ENCODE results near the gene FBXO30. TPM values are rescaled to one million over a fixed set of nuclear protein-coding genes. Genes with fewer than 3 reads are reported as not detected.

FBXO30 gene
- total and polyA plus RNA-seq, 9 of the 15 experiments (the other 6 are each of a cell fraction or from before 2014, with no cell fraction given): 3.6 to 12.8 (median 7.1) TPM

DNA sequence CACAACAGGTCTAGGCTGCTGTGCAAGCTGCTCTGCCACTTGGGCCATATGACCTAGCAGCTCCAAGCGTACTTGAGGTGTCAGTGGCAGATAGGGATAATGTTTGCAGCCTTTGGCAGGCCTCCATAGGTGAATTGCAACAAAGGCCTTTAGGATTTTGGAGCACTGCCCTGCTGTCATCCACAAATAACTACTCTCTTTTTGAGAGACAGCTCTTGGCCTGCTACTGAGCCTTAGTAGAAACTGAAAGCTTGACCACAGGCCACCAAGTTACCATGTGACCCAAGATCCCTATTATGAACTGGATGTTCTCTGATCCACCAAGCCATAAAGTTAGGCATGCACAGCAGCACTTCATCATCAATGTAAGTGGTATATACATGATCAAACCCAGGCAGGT lies 29.9 kb downstream of the FBXO30 start (continued):
- TF ChIP-seq RFX1 (IDR thresholded peaks at IDR 0.05) (no peak), ATF4 (CRISPR knock-in tag; IDR thresholded peaks at IDR 0.05) (no peak)

GRCh38 chr6:145783796-145784195 lies 30.8 kb downstream of the FBXO30 start:
- ChIA-PET POLR2A (interaction anchor here (1.3 to 1.8 kb wide), 2 partner anchors 11 to 14 kb away, joined by 5 to 8 read pairs; no protein-coding TSS in a partner anchor), CTCF (ENCODE audit: low intra/inter-chr PET ratio) (no interaction called here)
- H3K4me2 ChIP-seq (ENCODE audit: insufficient read depth, low read length): no peak overlapping the region
- peaks cover 6 to 12% of the 10 kb centered on the region in 2 experiments; a peak in 3 of 5 replicates for H3K4me1 ChIP-seq (replicated peaks in 1 of 2; ENCODE audit: control insufficient read depth in 2 of 2, insufficient read depth in 2 of 2, low read length in 2 of 2)
- ATAC-seq (no peak), DNase-seq (ENCODE audit: extremely low read depth in 1 of 4, low spot score in 3 of 4) (no peak), FAIRE-seq (no peak)
- H3K27me3 ChIP-seq (ENCODE audit: control insufficient read depth in 2 of 2, insufficient read depth in 2 of 2, low read length in 2 of 2): no peaks in the 10 kb centered on the region
- no peaks in the 10 kb centered on the region for H3K79me2 ChIP-seq (ENCODE audit: control insufficient read depth, insufficient read depth, low read length)
- intact Hi-C loops (cut with micrococcal nuclease): loop anchor here (2.0 kb wide), 1 partner anchor 31 kb away; the partner anchor contains the start of gene FBXO30
- no peaks in the 10 kb centered on the region for H3K9me3 ChIP-seq (replicated peaks; ENCODE audit: control insufficient read depth, insufficient read depth, low read depth, low read length)
- no peaks in the 10 kb centered on the region for H3K9me1 ChIP-seq (ENCODE audit: control insufficient read depth, insufficient read depth, low read length)
- no peak overlapping the region for H3K4me3 ChIP-seq
- no peaks in the 10 kb centered on the region for H3K36me3 ChIP-seq (ENCODE audit: control insufficient read depth, insufficient read depth, low read length)
- in situ Hi-C loops (cut with MboI): no loop called here
- H2AFZ ChIP-seq (ENCODE audit: low read depth, low read length): no peak overlapping the region
- no peak overlapping the region for H3K27ac ChIP-seq (ENCODE audit: extremely low read depth, low read depth, low read length)
- H4K20me1 ChIP-seq (replicated peaks; ENCODE audit: control insufficient read depth, insufficient read depth, low read length): no peaks in the 10 kb centered on the region
- BruUV-seq (replicated peaks): no TSS peak
- H3K9ac ChIP-seq (ENCODE audit: insufficient read depth in 1 of 2, low read depth in 2 of 2, low read length in 2 of 2): no peak overlapping the region
- TF ChIP-seq E2F3 (CRISPR knock-in tag; IDR thresholded peaks at IDR 0.05): no peak
- WGBS (ENCODE audit: insufficient coverage, low coverage, missing lambda C conversion rate): 70% methylated on average over 5 of the region's 5 CpGs

DNA sequence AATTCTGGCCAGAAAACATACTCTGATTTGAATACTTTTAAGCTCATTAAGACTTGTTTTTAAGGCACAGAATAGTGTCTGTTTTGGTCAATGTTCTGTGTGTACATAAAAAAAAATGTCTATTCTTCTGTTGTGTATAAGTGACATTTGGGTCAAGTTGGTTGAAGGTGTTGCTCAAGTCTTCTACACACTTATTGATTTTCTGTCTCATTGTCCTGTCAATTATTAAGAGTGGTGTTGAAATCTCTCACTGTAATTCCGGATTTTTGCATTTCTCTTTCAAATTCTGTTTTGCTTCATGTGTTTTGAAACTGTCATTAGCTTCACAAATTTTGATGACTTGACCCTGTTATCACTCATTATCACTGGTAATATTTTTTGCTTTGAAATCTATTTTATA lies 41.7 kb downstream of the FBXO30 start:
- Histone ChIP-seq H3K9me1 (ENCODE audit: control insufficient read depth, insufficient read depth, low read length) (no peaks in the 10 kb centered on the region), H2AFZ (ENCODE audit: low read depth, low read length) (no peak overlapping the region), H3K27me3 (ENCODE audit: control insufficient read depth in 2 of 2, insufficient read depth in 2 of 2, low read length in 2 of 2) (no peaks in the 10 kb centered on the region), H3K9me3 (replicated peaks; ENCODE audit: control insufficient read depth, insufficient read depth, low read depth, low read length) (no peaks in the 10 kb centered on the region), H3K4me2 (ENCODE audit: insufficient read depth, low read length) (no peak overlapping the region), H3K4me1 (replicated peaks in 1 of 2; ENCODE audit: control insufficient read depth in 2 of 2, insufficient read depth in 2 of 2, low read length in 2 of 2) (no peaks in the 10 kb centered on the region), H4K20me1 (replicated peaks; ENCODE audit: control insufficient read depth, insufficient read depth, low read length) (no peaks in the 10 kb centered on the region), H3K9ac (ENCODE audit: insufficient read depth in 1 of 2, low read depth in 2 of 2, low read length in 2 of 2) (no peak overlapping the region), H3K27ac (ENCODE audit: extremely low read depth, low read depth, low read length) (no peak overlapping the region), H3K4me3 (no peak overlapping the region), H3K79me2 (ENCODE audit: control insufficient read depth, insufficient read depth, low read length) (no peaks in the 10 kb centered on the region), H3K36me3 (ENCODE audit: control insufficient read depth, insufficient read depth, low read length) (no peaks in the 10 kb centered on the region)
- BruUV-seq (replicated peaks): no TSS peak
- 11% methylated on average over 1 of the region's 1 CpG for WGBS (ENCODE audit: insufficient coverage, low coverage, missing lambda C conversion rate)
- FAIRE-seq: no peak
- intact Hi-C loops (cut with micrococcal nuclease) (no loop called here), in situ Hi-C loops (cut with MboI) (no loop called here)
- no peak for ATAC-seq
- ChIA-PET POLR2A (interaction anchor here (0.6 to 2.2 kb wide), 3 partner anchors 12 to 1622 kb away, joined by 3 to 8 read pairs (median 4); partner anchors contain the start of genes FBXO30 and STX11), CTCF (ENCODE audit: low intra/inter-chr PET ratio) (no interaction called here)
- DNase-seq (ENCODE audit: extremely low read depth in 1 of 4, low spot score in 3 of 4): no peak
- TF ChIP-seq ZBTB33 (CRISPR knock-in tag; IDR thresholded peaks at IDR 0.05): no peak

All from K562 (cell line).